OCI-LY1 (cell line): ENCODE measurements around the gene NATD1.

Experiments used
- CTCF ChIP-seq: fragments of 200-600 bp; sonication (generic), shearing (Covaris generic); IDR thresholded peaks from 2 replicates; pipeline ENCODE4 v1.5.1; 2017; ENCODE audit warnings: mild to moderate bottlenecking, antibody characterized with exemption, low read length, moderate library complexity, mixed read lengths
- EZH2 ChIP-seq: fragments of 200-600 bp; sonication (generic), shearing (Covaris generic); IDR thresholded peaks from 2 replicates; pipeline ENCODE4 v1.8.0; 2017; ENCODE audit warnings: borderline replicate concordance, mixed run types, mild to moderate bottlenecking, antibody characterized with exemption, low read length, moderate library complexity, mixed read lengths

GRCh38 chr17:21279198-21279535 is 26.0 kb upstream of the NATD1 start:
- no peak for TF ChIP-seq CTCF
- TF ChIP-seq EZH2: no peak
